ENCODE data around the gene NEK7.

- TF ChIP-seq BHLHE40 (IDR thresholded peaks at IDR 0.05; ENCODE audit: borderline replicate concordance) (no peak), FOXM1 (IDR thresholded peaks at IDR 0.05; ENCODE audit: borderline replicate concordance) (no peak), FOXK2 (IDR thresholded peaks at IDR 0.05) (no peak), ELF4 (IDR thresholded peaks at IDR 0.05) (no peak), L3MBTL2 (conservative IDR thresholded peaks at IDR 0.05) (no peak), ZNF384 (IDR thresholded peaks at IDR 0.05) (no peak), PKNOX1 (IDR thresholded peaks at IDR 0.05) (no peak), SUZ12 (IDR thresholded peaks at IDR 0.05) (no peak)
Observed at GRCh38 chr1:198278943-198279342, 122.1 kb downstream of the NEK7 start.
